Trophoblast cell (in vitro differentiated cells and primary cell): Measurements from ENCODE around the gene PIAS4. TPM values are rescaled to one million over a fixed set of nuclear protein-coding genes. Genes with fewer than 3 reads are reported as not detected.
A peak's percentile ranks its signal among the peaks of the same experiment; 100 is the strongest.

Experiments used
- DNase-seq, 2 donors: peaks; one replicate each; pipeline ENCODE4 v3.0.0-alpha.2; 2016
- H2AFZ ChIP-seq: 2 replicates; pipeline ENCODE4 v1.6.1; 2013; ENCODE audit warnings: low read length, moderate library complexity, mild to moderate bottlenecking; ENCODE audit not compliant: insufficient read depth, poor library complexity
- H2AK5ac ChIP-seq: 2 replicates; pipeline ENCODE4 v1.6.1; 2013; ENCODE audit warnings: mild to moderate bottlenecking, low read length
- H2BK120ac ChIP-seq: 2 replicates; pipeline ENCODE4 v1.6.1; 2013; ENCODE audit warnings: low read length, mild to moderate bottlenecking, moderate library complexity; ENCODE audit not compliant: insufficient read depth, poor library complexity
- H2BK12ac ChIP-seq: 2 replicates; pipeline ENCODE4 v1.6.1; 2013; ENCODE audit warnings: mild to moderate bottlenecking, low read length, moderate library complexity
- H2BK5ac ChIP-seq: 2 replicates; pipeline ENCODE4 v1.6.1; 2013; ENCODE audit warnings: low read length, low read depth, moderate library complexity, mild to moderate bottlenecking; ENCODE audit not compliant: poor library complexity
- H3K14ac ChIP-seq: 2 replicates; pipeline ENCODE4 v1.6.1; 2013; ENCODE audit warnings: mild to moderate bottlenecking, low read length
- H3K18ac ChIP-seq: 2 replicates; pipeline ENCODE4 v1.6.1; 2013; ENCODE audit warnings: mild to moderate bottlenecking, low read length
- H3K23ac ChIP-seq: 2 replicates; pipeline ENCODE4 v1.6.1; 2013; ENCODE audit warnings: low read length
- H3K27ac ChIP-seq: 2 replicates; pipeline ENCODE4 v1.5.1; 2013; ENCODE audit warnings: low read depth, mild to moderate bottlenecking, inconsistent platforms, low read length, moderate library complexity
- H3K27me3 ChIP-seq: 2 replicates; pipeline ENCODE4 v1.6.1; 2013; ENCODE audit warnings: inconsistent platforms, mild to moderate bottlenecking, low read length, moderate library complexity; ENCODE audit not compliant: insufficient read depth
- H3K36me3 ChIP-seq, 2 experiments: 1 replicate in 1 of 2; 2 replicates in 1 of 2; pipeline ENCODE4 v1.6.1; 2013; ENCODE audit warnings: low read length in 2 of 2, mild to moderate bottlenecking in 2 of 2, moderate library complexity in 1 of 2; ENCODE audit not compliant: insufficient read depth in 2 of 2, control insufficient read depth in 1 of 2
- H3K4ac ChIP-seq: 2 replicates; pipeline ENCODE4 v1.6.1; 2013; ENCODE audit warnings: low read depth, mild to moderate bottlenecking, low read length, moderate library complexity
- H3K4me1 ChIP-seq, 2 experiments: 1 replicate in 1 of 2; 2 replicates in 1 of 2; pipeline ENCODE4 v1.6.1; 2013; ENCODE audit warnings: low read length in 2 of 2, mild to moderate bottlenecking in 2 of 2, moderate library complexity in 1 of 2; ENCODE audit not compliant: insufficient read depth in 2 of 2, control insufficient read depth in 1 of 2
- H3K4me2 ChIP-seq: 2 replicates; pipeline ENCODE4 v1.6.1; 2013; ENCODE audit warnings: inconsistent platforms, mild to moderate bottlenecking, low read length, moderate library complexity
- H3K4me3 ChIP-seq: 2 replicates; pipeline ENCODE4 v1.5.1; 2013; ENCODE audit warnings: mild to moderate bottlenecking, low read depth, low read length, inconsistent platforms
- H3K79me1 ChIP-seq: one replicate; pipeline ENCODE4 v1.6.1; 2013; ENCODE audit warnings: low read length
- H3K79me2 ChIP-seq: 2 replicates; pipeline ENCODE4 v1.6.1; 2013; ENCODE audit warnings: low read length, mild to moderate bottlenecking; ENCODE audit not compliant: control insufficient read depth, insufficient read depth, poor library complexity
- H3K9ac ChIP-seq: 2 replicates; pipeline ENCODE4 v1.6.1; 2013; ENCODE audit warnings: mild to moderate bottlenecking, low read length
- H3K9me3 ChIP-seq: 2 replicates; pipeline ENCODE4 v1.6.1; 2013; ENCODE audit warnings: low read depth, mild to moderate bottlenecking, control low read depth, inconsistent platforms, low read length; ENCODE audit not compliant: insufficient read depth
- H4K12ac ChIP-seq: 2 replicates; pipeline ENCODE4 v1.6.1; 2013; ENCODE audit warnings: low read depth, mild to moderate bottlenecking, low read length, moderate library complexity
- H4K8ac ChIP-seq: 2 replicates; pipeline ENCODE4 v1.6.1; 2013; ENCODE audit warnings: low read depth, mild to moderate bottlenecking, low read length, moderate library complexity
- H4K91ac ChIP-seq: one replicate; pipeline ENCODE4 v1.6.1; 2013; ENCODE audit warnings: low read depth, mild to moderate bottlenecking, low read length, moderate library complexity
- WGBS: extraction: QIAGEN DNeasy Blood & Tissue Kit; methylation state at CpG from one replicate; pipeline ENCODE4 v1.1.7; 2013; ENCODE audit warnings: missing lambda C conversion rate; ENCODE audit not compliant: insufficient read length, insufficient coverage; ENCODE audit errors: extremely low coverage; 5-methylcytosine and 5-hydroxymethylcytosine counted together
- polyA plus RNA-seq: library from polyadenylated mRNA; stranded (reverse); fragments of 200-250 nt; gene quantifications from 2 replicates; pipeline ENCODE4 v1.2.3, GENCODE V29; 2013

PIAS4 gene
- polyA plus RNA-seq: 73.6 and 81.3 TPM in 2 replicates

- Histone ChIP-seq H2BK12ac (peak within 1 kb of the TSS; percentile 33), H2BK120ac (peak within 1 kb of the TSS; percentile 77), H3K9ac (peak within 1 kb of the TSS; percentile 71), H3K79me1 (peaks cover 10% of the 10 kb centered on the region), H4K8ac (peak within 1 kb of the TSS; percentile 97), H3K9me3 (no peaks in the 10 kb centered on the region), H4K91ac (peak within 1 kb of the TSS; percentile 85), H3K4me3 (peak within 1 kb of the TSS; percentile 95), H4K12ac (peak within 1 kb of the TSS; percentile 95), H3K27ac (peak within 1 kb of the TSS; percentile 87), H2BK5ac (peak within 1 kb of the TSS; percentile 92), H3K4me2 (peak within 1 kb of the TSS; percentile 95), H2AFZ (peak within 1 kb of the TSS; percentile 95), H3K27me3 (no peaks in the 10 kb centered on the region), H3K4me1 (peaks cover 8 to 17% of the 10 kb centered on the region in 2 experiments), H3K4ac (peak within 1 kb of the TSS; percentile 85), H2AK5ac (peak within 1 kb of the TSS; percentile 83), H3K18ac (peak within 1 kb of the TSS; percentile 96), H3K23ac (no peak within 1 kb of the TSS), H3K79me2 (peaks cover 27% of the 10 kb centered on the region), H3K36me3 (peaks cover 11 to 13% of the 10 kb centered on the region in 2 experiments), H3K14ac (peak within 1 kb of the TSS; percentile 94)
- DNase-seq: peak; percentile 95 to 99
- no CpG with 5 or more reads among the region's 91 CpGs for WGBS
Observed at GRCh38 chr19:4007021-4007835, at the start of gene PIAS4. TSS of gene PIAS4 (plus strand) at chr19:4007736. CDS start at chr19:4007761, 25 bp downstream.

GRCh38 chr19:3958836-3959765 lies 48.4 kb upstream of the PIAS4 start:
- Histone ChIP-seq H3K18ac (no peak overlapping the region), H3K36me3 (peaks cover 79 to 80% of the 10 kb centered on the region in 2 experiments), H2AK5ac (no peak overlapping the region), H2BK120ac (no peak overlapping the region), H2AFZ (no peak overlapping the region), H3K4me3 (peak overlapping the region; percentile 23), H3K79me1 (no peaks in the 10 kb centered on the region), H3K9me3 (peaks cover 6% of the 10 kb centered on the region), H3K23ac (no peak overlapping the region), H4K12ac (no peak overlapping the region), H3K9ac (no peak overlapping the region), H3K27ac (no peak overlapping the region), H3K4me1 (peaks cover 2 to 4% of the 10 kb centered on the region in 2 experiments), H3K14ac (no peak overlapping the region), H4K8ac (no peak overlapping the region), H3K4ac (no peak overlapping the region), H2BK5ac (no peak overlapping the region), H3K27me3 (no peaks in the 10 kb centered on the region), H3K4me2 (no peak overlapping the region), H3K79me2 (no peaks in the 10 kb centered on the region), H2BK12ac (no peak overlapping the region), H4K91ac (no peak overlapping the region)
- no peak for DNase-seq
- no CpG with 5 or more reads among the region's 86 CpGs for WGBS

- H3K14ac ChIP-seq: no peak overlapping the region
- no peak overlapping the region for H2AK5ac ChIP-seq
- no peak overlapping the region for H3K23ac ChIP-seq
- H4K8ac ChIP-seq: no peak overlapping the region
- H2BK5ac ChIP-seq: no peak overlapping the region
- H3K18ac ChIP-seq: no peak overlapping the region
- no peak overlapping the region for H3K9ac ChIP-seq
- H4K12ac ChIP-seq: no peak overlapping the region
- H3K79me1 ChIP-seq: no peaks in the 10 kb centered on the region
- H3K4me2 ChIP-seq: no peak overlapping the region
- H3K79me2 ChIP-seq: no peaks in the 10 kb centered on the region
- H2AFZ ChIP-seq: no peak overlapping the region
- no peak overlapping the region for H4K91ac ChIP-seq
- H3K9me3 ChIP-seq: peaks cover 6% of the 10 kb centered on the region
- no CpG with 5 or more reads among the region's 15 CpGs for WGBS
- H3K27ac ChIP-seq: no peak overlapping the region
- H3K27me3 ChIP-seq: no peaks in the 10 kb centered on the region
- no peak overlapping the region for H2BK12ac ChIP-seq
- H3K4me1 ChIP-seq: peaks cover under 1 to 2% of the 10 kb centered on the region in 2 experiments
- no peak overlapping the region for H3K4ac ChIP-seq
- H3K4me3 ChIP-seq: no peak overlapping the region
- peaks cover 84 to 86% of the 10 kb centered on the region in 2 experiments for H3K36me3 ChIP-seq
- no peak overlapping the region for H2BK120ac ChIP-seq
- no peak for DNase-seq
Observed at GRCh38 chr19:3959766-3960131, 47.8 kb upstream of the PIAS4 start.

- H3K18ac ChIP-seq: no peak overlapping the region
- H3K4ac ChIP-seq: no peak overlapping the region
- no peaks in the 10 kb centered on the region for H3K27me3 ChIP-seq
- H3K79me2 ChIP-seq: peaks cover 3% of the 10 kb centered on the region
- no peak overlapping the region for H2BK12ac ChIP-seq
- H2BK120ac ChIP-seq: no peak overlapping the region
- no peak overlapping the region for H2AK5ac ChIP-seq
- no peak overlapping the region for H3K9ac ChIP-seq
- no peak overlapping the region for H2BK5ac ChIP-seq
- H4K91ac ChIP-seq: no peak overlapping the region
- H3K23ac ChIP-seq: no peak overlapping the region
- no peaks in the 10 kb centered on the region for H3K79me1 ChIP-seq
- H3K36me3 ChIP-seq: peaks cover 87 to 88% of the 10 kb centered on the region in 2 experiments
- WGBS: no CpG with 5 or more reads among the region's 24 CpGs
- peaks cover 2 to 3% of the 10 kb centered on the region in 2 experiments for H3K4me1 ChIP-seq
- H2AFZ ChIP-seq: no peak overlapping the region
- no peak for DNase-seq
- H3K14ac ChIP-seq: no peak overlapping the region
- no peak overlapping the region for H4K8ac ChIP-seq
- no peak overlapping the region for H3K4me2 ChIP-seq
- H3K4me3 ChIP-seq: no peak overlapping the region
- peaks cover 7% of the 10 kb centered on the region for H3K9me3 ChIP-seq
- H3K27ac ChIP-seq: no peak overlapping the region
- no peak overlapping the region for H4K12ac ChIP-seq
Observed at GRCh38 chr19:3961007-3961406, 46.5 kb upstream of the PIAS4 start.
